ENCODE measurements around the gene FAM167B.

Gene FAM167B

GRCh38 chr1:32246888-32247273, at the start of gene FAM167B:
TSS of gene FAM167B (plus strand) at chr1:32247222. CDS start at chr1:32247422, 200 bp downstream.
- H3K27ac ChIP-seq = no peak within 1 kb of the TSS
- TF ChIP-seq CTCF (conservative IDR thresholded peaks at IDR 0.05) = no peak

- H3K27ac ChIP-seq = no peak overlapping the region
Measured at GRCh38 chr1:32197837-32198236, 49.2 kb upstream of the FAM167B start.

GRCh38 chr1:32198237-32199042, 48.6 kb upstream of the FAM167B start:
- no peak for TF ChIP-seq CTCF (conservative IDR thresholded peaks at IDR 0.05)
- H3K27ac ChIP-seq = peak overlapping the region; percentile 73; the same call in 1 of the 2 replicates

More at GRCh38 chr1:32197837-32198236, 49.2 kb upstream of the FAM167B start:
- no peak for TF ChIP-seq CTCF (conservative IDR thresholded peaks at IDR 0.05)

GRCh38 chr1:32199043-32199716, 47.8 kb upstream of the FAM167B start:
- no peak for TF ChIP-seq CTCF (conservative IDR thresholded peaks at IDR 0.05)
- peak overlapping the region; percentile 73 for H3K27ac ChIP-seq

- H3K27ac ChIP-seq = peak overlapping the region; percentile 73
- TF ChIP-seq CTCF (conservative IDR thresholded peaks at IDR 0.05) = no peak
Measured at GRCh38 chr1:32199717-32200072, 47.3 kb upstream of the FAM167B start.

GRCh38 chr1:32200226-32201010, 46.6 kb upstream of the FAM167B start, which contains the start of gene CCDC28B:
TSS of gene CCDC28B (plus strand) at chr1:32200595. CDS start at chr1:32201936, 1,341 bp downstream.
- TF ChIP-seq CTCF (conservative IDR thresholded peaks at IDR 0.05) = no peak
- peak within 1 kb of the TSS; percentile 73 for H3K27ac ChIP-seq
